ENCODE data around the gene DBP.

DBP gene

DNA sequence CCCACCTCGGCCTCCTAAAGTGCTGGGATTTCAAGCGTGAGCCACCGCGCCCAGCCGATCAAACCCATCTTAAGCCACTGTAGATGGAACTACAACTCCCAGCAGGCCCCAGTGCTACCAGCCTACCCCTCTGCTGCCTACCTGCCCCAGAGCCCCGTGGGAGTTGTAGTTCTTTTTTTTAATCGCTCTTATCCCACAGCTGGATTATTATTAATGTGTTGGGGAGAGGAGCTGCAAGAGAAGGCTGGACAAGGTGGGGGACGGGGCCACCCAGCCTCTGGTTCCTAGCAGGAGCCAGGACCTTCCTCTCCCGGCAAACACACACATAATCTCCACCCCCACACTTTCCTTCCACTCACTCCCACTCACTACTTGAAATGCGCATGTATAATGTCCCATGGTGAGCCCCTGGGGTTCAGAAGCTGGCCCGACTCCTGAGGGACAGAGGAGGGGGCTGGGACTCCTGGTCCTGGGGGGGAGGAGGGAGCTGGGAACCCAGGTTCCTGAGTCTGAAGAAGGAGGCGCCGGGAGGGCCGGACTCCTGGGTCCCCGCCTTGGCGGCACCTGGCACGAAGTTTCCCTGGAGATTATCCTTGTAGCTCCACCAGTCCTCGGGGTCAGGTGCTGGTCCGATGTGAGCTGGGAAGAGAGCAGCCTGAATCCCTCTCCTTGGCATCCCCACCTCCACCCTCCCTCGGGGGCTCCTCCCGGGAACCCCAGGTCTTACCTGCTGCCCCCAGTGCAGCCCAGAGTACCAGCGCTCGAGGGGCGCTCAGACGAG is 7.8 kb upstream of the DBP start (continued):
- TF ChIP-seq HOXD13 (CRISPR knock-in tag; IDR thresholded peaks at IDR 0.05; ENCODE audit: borderline replicate concordance) (no peak), ZNF48 (tag by site-specific recombination; IDR thresholded peaks at IDR 0.05) (no peak), ZNF350 (tag by site-specific recombination; IDR thresholded peaks at IDR 0.05) (no peak), ZNF513 (tag by site-specific recombination; IDR thresholded peaks at IDR 0.05) (no peak), IKZF3 (tag by site-specific recombination; IDR thresholded peaks at IDR 0.05) (no peak), ZNF707 (tag by site-specific recombination; IDR thresholded peaks at IDR 0.05) (no peak), ZNF211 (tag by site-specific recombination; IDR thresholded peaks at IDR 0.05; ENCODE audit: low read depth) (no peak), FEZF1 (tag by site-specific recombination; IDR thresholded peaks at IDR 0.05) (no peak), ZNF184 (tag by site-specific recombination; IDR thresholded peaks at IDR 0.05) (no peak), TSHZ1 (tag by site-specific recombination; IDR thresholded peaks at IDR 0.05; ENCODE audit: borderline replicate concordance) (no peak), ZNF571 (tag by site-specific recombination; IDR thresholded peaks at IDR 0.05) (no peak), ZNF311 (tag by site-specific recombination; IDR thresholded peaks at IDR 0.05; ENCODE audit: borderline replicate concordance) (no peak), ZBTB10 (tag by site-specific recombination; IDR thresholded peaks at IDR 0.05) (peak; percentile 81), ZNF138 (tag by site-specific recombination; IDR thresholded peaks at IDR 0.05; ENCODE audit: borderline replicate concordance) (no peak), ZNF747 (tag by site-specific recombination; IDR thresholded peaks at IDR 0.05) (no peak), ZNF133 (tag by site-specific recombination; IDR thresholded peaks at IDR 0.05) (no peak), ZNF335 (tag by site-specific recombination; conservative IDR thresholded peaks at IDR 0.05) (peak; percentile 89), ZNF473 (tag by site-specific recombination; IDR thresholded peaks at IDR 0.05) (no peak), ZNF19 (tag by site-specific recombination; IDR thresholded peaks at IDR 0.05; ENCODE audit: low read depth) (no peak), MEIS1 (CRISPR knock-in tag; IDR thresholded peaks at IDR 0.05; ENCODE audit: borderline replicate concordance) (no peak), GLIS2 (tag by site-specific recombination; IDR thresholded peaks at IDR 0.05) (0 out of 2 replicates have a peak, but pooled peaks have one; percentile 1), ZNF394 (tag by site-specific recombination; IDR thresholded peaks at IDR 0.05; ENCODE audit: borderline replicate concordance) (no peak), GLIS1 (tag by site-specific recombination; IDR thresholded peaks at IDR 0.05) (peak; percentile 72), ZNF37A (tag by site-specific recombination; IDR thresholded peaks at IDR 0.05) (no peak)
- TF ChIP-seq, protein P1, sequence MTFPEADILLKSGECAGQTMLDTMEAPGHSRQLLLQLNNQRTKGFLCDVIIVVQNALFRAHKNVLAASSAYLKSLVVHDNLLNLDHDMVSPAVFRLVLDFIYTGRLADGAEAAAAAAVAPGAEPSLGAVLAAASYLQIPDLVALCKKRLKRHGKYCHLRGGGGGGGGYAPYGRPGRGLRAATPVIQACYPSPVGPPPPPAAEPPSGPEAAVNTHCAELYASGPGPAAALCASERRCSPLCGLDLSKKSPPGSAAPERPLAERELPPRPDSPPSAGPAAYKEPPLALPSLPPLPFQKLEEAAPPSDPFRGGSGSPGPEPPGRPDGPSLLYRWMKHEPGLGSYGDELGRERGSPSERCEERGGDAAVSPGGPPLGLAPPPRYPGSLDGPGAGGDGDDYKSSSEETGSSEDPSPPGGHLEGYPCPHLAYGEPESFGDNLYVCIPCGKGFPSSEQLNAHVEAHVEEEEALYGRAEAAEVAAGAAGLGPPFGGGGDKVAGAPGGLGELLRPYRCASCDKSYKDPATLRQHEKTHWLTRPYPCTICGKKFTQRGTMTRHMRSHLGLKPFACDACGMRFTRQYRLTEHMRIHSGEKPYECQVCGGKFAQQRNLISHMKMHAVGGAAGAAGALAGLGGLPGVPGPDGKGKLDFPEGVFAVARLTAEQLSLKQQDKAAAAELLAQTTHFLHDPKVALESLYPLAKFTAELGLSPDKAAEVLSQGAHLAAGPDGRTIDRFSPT (tag by site-specific recombination; IDR thresholded peaks at IDR 0.05), result peak; percentile 42; the same call in 1 of the 2 replicates
- TF ChIP-seq, protein P2, sequence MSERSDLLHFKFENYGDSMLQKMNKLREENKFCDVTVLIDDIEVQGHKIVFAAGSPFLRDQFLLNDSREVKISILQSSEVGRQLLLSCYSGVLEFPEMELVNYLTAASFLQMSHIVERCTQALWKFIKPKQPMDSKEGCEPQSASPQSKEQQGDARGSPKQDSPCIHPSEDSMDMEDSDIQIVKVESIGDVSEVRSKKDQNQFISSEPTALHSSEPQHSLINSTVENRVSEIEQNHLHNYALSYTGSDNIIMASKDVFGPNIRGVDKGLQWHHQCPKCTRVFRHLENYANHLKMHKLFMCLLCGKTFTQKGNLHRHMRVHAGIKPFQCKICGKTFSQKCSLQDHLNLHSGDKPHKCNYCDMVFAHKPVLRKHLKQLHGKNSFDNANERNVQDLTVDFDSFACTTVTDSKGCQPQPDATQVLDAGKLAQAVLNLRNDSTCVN (tag by site-specific recombination; optimal IDR thresholded peaks at IDR 0.05), result no peak
- TF ChIP-seq, protein P3, sequence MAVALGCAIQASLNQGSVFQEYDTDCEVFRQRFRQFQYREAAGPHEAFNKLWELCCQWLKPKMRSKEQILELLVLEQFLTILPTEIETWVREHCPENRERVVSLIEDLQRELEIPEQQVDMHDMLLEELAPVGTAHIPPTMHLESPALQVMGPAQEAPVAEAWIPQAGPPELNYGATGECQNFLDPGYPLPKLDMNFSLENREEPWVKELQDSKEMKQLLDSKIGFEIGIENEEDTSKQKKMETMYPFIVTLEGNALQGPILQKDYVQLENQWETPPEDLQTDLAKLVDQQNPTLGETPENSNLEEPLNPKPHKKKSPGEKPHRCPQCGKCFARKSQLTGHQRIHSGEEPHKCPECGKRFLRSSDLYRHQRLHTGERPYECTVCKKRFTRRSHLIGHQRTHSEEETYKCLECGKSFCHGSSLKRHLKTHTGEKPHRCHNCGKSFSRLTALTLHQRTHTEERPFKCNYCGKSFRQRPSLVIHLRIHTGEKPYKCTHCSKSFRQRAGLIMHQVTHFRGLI (tag by site-specific recombination; IDR thresholded peaks at IDR 0.05), result peak; percentile 70; the same call in 1 of the 2 replicates
